Daoy (cell line): ENCODE data around the gene PPP1R1B. TPM values are rescaled to one million over a fixed set of nuclear protein-coding genes. Genes with fewer than 3 reads are reported as not detected.

Experiments used
- DNase-seq: peaks from one replicate; pipeline ENCODE4 v3.0.0-alpha.2; 2015; ENCODE audit warnings: low read depth
- total RNA-seq: library from RNA; depleted of rRNA; stranded (reverse); fragments of >200 nt; shearing (Covaris generic); gene quantifications from 2 replicates; pipeline ENCODE4 v1.2.3, GENCODE V29; 2014

The PPP1R1B gene
- total RNA-seq, 1 experiment from 2014 or later, result not detected

- DNase-seq, result no peak
Observed at GRCh38 chr17:39600288-39600996, 26.3 kb upstream of the PPP1R1B start.

GRCh38 chr17:39600997-39601597, 25.7 kb upstream of the PPP1R1B start:
- no peak for DNase-seq

- no peak for DNase-seq
Observed at GRCh38 chr17:39601758-39602532, 24.8 kb upstream of the PPP1R1B start.

- DNase-seq, result no peak
Observed at GRCh38 chr17:39602533-39603303, 24.0 kb upstream of the PPP1R1B start.

- DNase-seq, result no peak
Observed at GRCh38 chr17:39603304-39604016, 23.3 kb upstream of the PPP1R1B start.

GRCh38 chr17:39604911-39605491, 21.8 kb upstream of the PPP1R1B start:
- no peak for DNase-seq

GRCh38 chr17:39605492-39606433, 21.0 kb upstream of the PPP1R1B start:
- DNase-seq, result peak; percentile 29

- no peak for DNase-seq
Observed at GRCh38 chr17:39606434-39607056, 20.2 kb upstream of the PPP1R1B start.

- no peak for DNase-seq
Observed at GRCh38 chr17:39607057-39607850, 19.5 kb upstream of the PPP1R1B start.

- no peak for DNase-seq
Observed at GRCh38 chr17:39607851-39608130, 19.0 kb upstream of the PPP1R1B start, which contains the start of gene NEUROD2. NEUROD2 (minus strand) TSS chr17:39607920; CDS start chr17:39606599, 1,321 bp downstream.

GRCh38 chr17:39608142-39608981, 18.4 kb upstream of the PPP1R1B start:
- DNase-seq, result no peak

GRCh38 chr17:39609416-39610025, 17.2 kb upstream of the PPP1R1B start:
- DNase-seq, result no peak

- no peak for DNase-seq
Observed at GRCh38 chr17:39611401-39612112, 15.2 kb upstream of the PPP1R1B start.

- DNase-seq, result no peak
Observed at GRCh38 chr17:39612291-39612894, 14.4 kb upstream of the PPP1R1B start.

GRCh38 chr17:39612935-39613464, 13.8 kb upstream of the PPP1R1B start:
- DNase-seq, result no peak
